PC-9 (cell line): ENCODE results near the gene GSTT2.
"Not testable (repeated sequence)": the region's sequence is repeated elsewhere in the genome, so short reads cannot be mapped to it uniquely, and the experiment has no call there.

Experiments
- EZH2 ChIP-seq: fragments of 200-600 bp; sonication (generic); IDR thresholded peaks from 2 replicates; pipeline ENCODE4 v1.8.0; 2017; ENCODE audit warnings: antibody characterized with exemption, low read depth
- TF ChIP-seq, protein P1 (sequence below): fragments of 200-600 bp; sonication (generic); conservative IDR thresholded peaks from 2 replicates; pipeline ENCODE4 v1.6.1; 2017; ENCODE audit warnings: mixed run types, antibody characterized with exemption, mild to moderate bottlenecking, moderate library complexity

- TF ChIP-seq, protein P1, sequence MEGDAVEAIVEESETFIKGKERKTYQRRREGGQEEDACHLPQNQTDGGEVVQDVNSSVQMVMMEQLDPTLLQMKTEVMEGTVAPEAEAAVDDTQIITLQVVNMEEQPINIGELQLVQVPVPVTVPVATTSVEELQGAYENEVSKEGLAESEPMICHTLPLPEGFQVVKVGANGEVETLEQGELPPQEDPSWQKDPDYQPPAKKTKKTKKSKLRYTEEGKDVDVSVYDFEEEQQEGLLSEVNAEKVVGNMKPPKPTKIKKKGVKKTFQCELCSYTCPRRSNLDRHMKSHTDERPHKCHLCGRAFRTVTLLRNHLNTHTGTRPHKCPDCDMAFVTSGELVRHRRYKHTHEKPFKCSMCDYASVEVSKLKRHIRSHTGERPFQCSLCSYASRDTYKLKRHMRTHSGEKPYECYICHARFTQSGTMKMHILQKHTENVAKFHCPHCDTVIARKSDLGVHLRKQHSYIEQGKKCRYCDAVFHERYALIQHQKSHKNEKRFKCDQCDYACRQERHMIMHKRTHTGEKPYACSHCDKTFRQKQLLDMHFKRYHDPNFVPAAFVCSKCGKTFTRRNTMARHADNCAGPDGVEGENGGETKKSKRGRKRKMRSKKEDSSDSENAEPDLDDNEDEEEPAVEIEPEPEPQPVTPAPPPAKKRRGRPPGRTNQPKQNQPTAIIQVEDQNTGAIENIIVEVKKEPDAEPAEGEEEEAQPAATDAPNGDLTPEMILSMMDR = not testable (repeated sequence)
- TF ChIP-seq EZH2 = not testable (repeated sequence)
Measured at GRCh38 chr22:23999779-24000178, 19.8 kb downstream of the GSTT2 start.
